Fibroblast of mammary gland (primary cell): ENCODE data around the gene KCNMB3.
"Not testable (repeated sequence)": the region's sequence is repeated elsewhere in the genome, so short reads cannot be mapped to it uniquely, and the experiment has no call there.

Source experiments
- DNase-seq: peaks from one replicate; pipeline ENCODE4 v3.0.0-alpha.2; 2010; ENCODE audit warnings: low read depth
- H3K4me3 ChIP-seq: 2 replicates; pipeline ENCODE4 v1.5.1; 2011; ENCODE audit warnings: low read depth, mild to moderate bottlenecking, low read length, moderate library complexity; ENCODE audit not compliant: control insufficient read depth
- CTCF ChIP-seq: conservative IDR thresholded peaks from 2 replicates; pipeline ENCODE4 v1.5.1; 2011; ENCODE audit warnings: low read depth, low read length, inconsistent platforms; ENCODE audit not compliant: control insufficient read depth, insufficient read depth

The KCNMB3 gene

GRCh38 chr3:179276743-179277142 is 25.8 kb upstream of the KCNMB3 start:
- no peak for TF ChIP-seq CTCF
- no peak overlapping the region for H3K4me3 ChIP-seq
- DNase-seq, result no peak

GRCh38 chr3:179276001-179276400 is 25.1 kb upstream of the KCNMB3 start:
- TF ChIP-seq CTCF, result no peak
- no peak for DNase-seq
- H3K4me3 ChIP-seq, result no peak overlapping the region

DNA sequence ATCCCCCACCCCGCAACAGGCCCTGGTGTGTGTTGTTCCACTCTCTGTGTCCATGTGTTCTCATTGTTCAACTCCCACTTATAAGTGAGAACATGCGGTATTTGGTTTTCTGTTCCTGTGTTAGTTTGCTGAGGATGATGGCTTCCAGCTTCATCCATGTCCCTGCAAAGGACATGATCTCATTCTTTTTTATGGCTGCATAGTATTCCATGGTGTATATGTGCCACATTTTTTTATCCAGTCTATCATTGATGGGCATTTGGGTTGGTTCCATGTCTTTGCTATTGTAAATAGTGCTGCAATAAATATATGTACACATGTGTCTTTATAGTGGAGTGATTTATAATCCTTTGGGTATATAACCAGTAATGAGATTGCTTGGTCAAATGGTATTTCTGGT is 23.5 kb upstream of the KCNMB3 start:
- DNase-seq, H3K4me3 ChIP-seq: not testable (repeated sequence)

DNA sequence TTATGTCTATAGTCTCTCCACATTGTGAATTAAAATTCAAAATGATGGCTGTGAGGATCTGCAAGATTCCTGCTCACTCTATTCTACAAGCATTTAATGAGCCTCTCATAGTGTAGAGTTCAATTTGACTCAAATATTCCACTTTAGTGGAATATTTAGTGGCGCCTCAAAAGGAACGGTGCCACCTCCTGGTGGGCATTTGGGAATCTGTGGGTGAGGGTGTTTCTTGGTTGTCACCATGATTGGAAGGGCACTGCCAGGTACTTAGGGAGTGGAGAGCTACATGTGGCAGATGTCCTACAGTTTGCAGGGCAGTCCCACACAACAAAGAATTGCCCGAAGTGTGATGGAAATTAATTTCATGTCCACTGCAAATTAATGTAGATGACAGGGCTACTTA is 21.5 kb upstream of the KCNMB3 start:
- peak; percentile 24 for DNase-seq
- TF ChIP-seq CTCF, result peak; percentile 40
- H3K4me3 ChIP-seq, result no peak overlapping the region

DNA sequence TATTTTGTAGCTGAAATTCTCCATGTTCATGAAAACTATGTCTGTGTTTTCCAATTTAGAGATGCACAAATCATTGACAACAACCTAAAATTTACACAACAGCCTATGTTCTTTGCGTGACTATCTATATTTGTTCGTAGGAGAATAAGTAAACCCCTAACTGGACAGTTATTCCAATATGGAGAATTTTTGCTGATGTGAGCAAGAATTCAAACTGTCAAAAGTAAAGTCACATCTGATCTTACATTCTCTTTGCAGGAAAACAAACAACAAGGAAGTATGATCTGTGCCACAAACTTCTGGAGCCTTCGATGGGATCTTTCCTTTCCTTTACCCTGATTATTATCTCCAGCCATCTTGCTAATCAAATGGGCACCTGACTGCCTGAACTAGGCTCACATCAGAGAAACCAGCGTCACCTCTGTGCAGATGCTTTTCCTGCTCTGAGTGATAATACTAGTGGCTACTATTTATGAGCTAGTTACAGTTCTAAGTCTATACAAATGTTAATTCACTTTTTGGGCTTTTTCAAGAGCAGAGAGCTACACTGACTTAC is 18.3 kb upstream of the KCNMB3 start:
- H3K4me3 ChIP-seq, result no peak overlapping the region
- no peak for DNase-seq
- no peak for TF ChIP-seq CTCF

DNA sequence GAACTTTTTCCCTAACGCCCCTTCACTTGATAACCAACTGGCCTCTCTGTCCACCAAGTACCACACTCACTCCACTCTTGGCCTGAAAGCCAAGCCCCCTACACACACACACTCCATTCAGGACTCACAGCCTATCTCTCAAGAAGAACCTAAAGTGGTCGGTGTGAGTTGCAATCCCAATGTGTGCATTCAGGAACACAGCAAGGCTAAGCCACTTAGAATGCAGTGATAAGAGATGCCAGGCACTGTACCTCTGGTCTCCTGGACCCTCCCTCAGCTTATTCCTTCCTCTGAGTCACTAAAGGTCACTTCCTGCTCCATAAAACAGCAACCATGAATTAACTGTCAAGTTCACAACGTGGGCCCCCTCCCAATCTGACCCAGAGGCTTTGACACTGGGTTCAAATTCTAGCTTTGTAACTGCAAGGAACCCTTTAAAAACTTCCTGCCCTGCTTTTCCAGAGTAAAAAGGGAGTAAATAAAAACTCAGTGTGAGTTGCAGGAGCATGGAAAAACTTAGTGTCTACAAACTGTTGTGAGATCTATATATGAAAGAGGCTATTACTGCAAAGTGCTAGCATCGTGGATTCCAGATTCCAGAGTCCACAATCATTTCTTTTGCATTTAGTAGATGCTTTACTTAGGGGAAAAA is 17.6 kb upstream of the KCNMB3 start:
- no peak overlapping the region for H3K4me3 ChIP-seq
- TF ChIP-seq CTCF, result no peak
- DNase-seq, result no peak

- H3K4me3 ChIP-seq, result no peak overlapping the region
- no peak for DNase-seq
- no peak for TF ChIP-seq CTCF
Observed at GRCh38 chr3:179266701-179267211, 15.8 kb upstream of the KCNMB3 start.
